ENCODE results near the gene MAD1L1.

The MAD1L1 gene

DNA sequence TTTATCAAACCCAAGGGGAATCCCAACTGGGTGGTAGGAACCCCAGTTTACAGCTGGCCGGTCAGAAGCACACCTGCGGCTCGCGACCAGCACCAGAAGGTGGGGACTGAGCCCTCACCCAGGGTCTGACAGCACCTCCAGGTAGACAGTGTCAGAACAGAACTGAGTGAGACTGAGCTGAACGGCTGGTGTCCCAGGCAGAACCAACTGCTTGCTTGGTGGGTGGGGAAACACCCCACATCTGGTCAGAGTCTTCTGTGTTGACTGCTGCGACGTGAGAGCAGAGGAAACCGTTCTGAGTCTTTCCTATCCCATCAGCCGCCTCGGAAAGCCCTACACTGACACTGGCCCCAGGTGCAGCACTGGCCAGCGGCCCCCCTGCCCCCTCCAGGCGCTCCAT lies 160.7 kb downstream of the MAD1L1 start:
- no peak overlapping the region for H3K4me3 ChIP-seq (ENCODE audit: control insufficient read depth, low read depth, low read length)
- DNase-seq (ENCODE audit: low read depth) = no peak
- TF ChIP-seq, protein P1, sequence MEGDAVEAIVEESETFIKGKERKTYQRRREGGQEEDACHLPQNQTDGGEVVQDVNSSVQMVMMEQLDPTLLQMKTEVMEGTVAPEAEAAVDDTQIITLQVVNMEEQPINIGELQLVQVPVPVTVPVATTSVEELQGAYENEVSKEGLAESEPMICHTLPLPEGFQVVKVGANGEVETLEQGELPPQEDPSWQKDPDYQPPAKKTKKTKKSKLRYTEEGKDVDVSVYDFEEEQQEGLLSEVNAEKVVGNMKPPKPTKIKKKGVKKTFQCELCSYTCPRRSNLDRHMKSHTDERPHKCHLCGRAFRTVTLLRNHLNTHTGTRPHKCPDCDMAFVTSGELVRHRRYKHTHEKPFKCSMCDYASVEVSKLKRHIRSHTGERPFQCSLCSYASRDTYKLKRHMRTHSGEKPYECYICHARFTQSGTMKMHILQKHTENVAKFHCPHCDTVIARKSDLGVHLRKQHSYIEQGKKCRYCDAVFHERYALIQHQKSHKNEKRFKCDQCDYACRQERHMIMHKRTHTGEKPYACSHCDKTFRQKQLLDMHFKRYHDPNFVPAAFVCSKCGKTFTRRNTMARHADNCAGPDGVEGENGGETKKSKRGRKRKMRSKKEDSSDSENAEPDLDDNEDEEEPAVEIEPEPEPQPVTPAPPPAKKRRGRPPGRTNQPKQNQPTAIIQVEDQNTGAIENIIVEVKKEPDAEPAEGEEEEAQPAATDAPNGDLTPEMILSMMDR (conservative IDR thresholded peaks at IDR 0.05; ENCODE audit: control insufficient read depth, insufficient read depth, low read depth, low read length) = no peak

DNA sequence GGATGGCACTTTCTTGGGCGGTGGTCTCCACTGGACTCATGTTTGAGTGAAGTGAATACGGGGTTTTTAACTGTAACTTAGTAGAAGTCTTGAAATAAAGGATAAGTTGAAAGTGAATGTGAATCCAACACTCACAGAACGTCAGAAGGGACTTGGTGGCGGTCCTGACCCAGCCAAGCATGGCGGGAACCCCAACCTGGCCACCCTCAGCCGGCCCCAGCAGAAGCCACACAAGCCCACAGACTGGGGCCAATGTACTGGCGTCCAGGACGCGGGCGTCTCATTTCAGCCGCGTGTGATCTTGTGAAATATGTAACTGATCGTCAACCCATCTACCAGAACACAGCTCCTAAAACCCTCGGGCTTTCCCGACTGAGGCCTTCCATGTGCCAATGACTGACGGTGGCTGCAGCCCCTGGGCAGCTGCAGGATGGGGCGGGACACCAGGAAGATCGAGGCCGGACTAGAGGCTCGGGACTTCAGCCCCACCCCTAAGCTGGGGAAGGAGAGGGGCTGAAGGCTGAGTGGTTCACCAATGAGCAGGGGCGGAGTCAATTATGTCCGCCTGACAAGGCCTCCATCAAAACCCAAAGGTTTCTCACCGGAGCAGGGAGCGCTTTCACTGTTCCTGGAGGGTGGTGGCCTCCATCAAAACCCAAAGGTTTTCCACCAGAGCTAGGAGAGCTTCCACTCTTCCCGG lies 161.5 kb downstream of the MAD1L1 start:
- no peak for DNase-seq (ENCODE audit: low read depth)
- TF ChIP-seq, protein P1 (conservative IDR thresholded peaks at IDR 0.05; ENCODE audit: control insufficient read depth, insufficient read depth, low read depth, low read length) = no peak
- no peak overlapping the region for H3K4me3 ChIP-seq (ENCODE audit: control insufficient read depth, low read depth, low read length)

DNA sequence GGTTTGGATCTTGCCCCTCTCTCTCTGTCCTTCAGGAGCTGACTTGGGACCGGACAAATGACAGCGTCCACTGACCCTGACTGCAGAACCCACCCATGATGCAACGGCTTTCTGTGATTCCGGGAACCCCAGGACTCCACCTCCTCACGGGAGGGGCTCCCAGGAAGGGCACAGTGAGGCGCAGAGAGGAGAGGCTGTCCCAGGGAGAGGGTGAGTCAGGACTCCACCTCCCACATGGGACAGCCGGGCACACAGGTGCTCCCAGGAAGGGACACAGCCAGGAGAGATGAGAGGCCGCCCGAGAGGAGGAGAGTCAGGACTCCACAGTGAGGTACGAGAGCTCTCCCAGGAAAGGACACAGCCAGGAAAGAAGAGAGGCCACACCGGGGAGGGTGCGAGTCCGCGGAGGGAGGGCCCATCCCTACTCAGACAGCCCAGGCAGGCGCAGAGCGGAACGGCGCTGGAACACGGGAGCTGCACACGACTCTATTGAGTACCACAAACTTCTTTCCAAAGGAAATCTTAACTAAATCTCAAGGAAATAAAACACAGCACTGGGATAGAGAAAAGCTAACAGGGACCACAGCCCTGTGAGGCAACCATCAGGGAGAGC lies 162.5 kb downstream of the MAD1L1 start:
- no peak overlapping the region for H3K4me3 ChIP-seq (ENCODE audit: control insufficient read depth, low read depth, low read length)
- TF ChIP-seq, protein P1 (conservative IDR thresholded peaks at IDR 0.05; ENCODE audit: control insufficient read depth, insufficient read depth, low read depth, low read length) = no peak
- no peak for DNase-seq (ENCODE audit: low read depth)

DNA sequence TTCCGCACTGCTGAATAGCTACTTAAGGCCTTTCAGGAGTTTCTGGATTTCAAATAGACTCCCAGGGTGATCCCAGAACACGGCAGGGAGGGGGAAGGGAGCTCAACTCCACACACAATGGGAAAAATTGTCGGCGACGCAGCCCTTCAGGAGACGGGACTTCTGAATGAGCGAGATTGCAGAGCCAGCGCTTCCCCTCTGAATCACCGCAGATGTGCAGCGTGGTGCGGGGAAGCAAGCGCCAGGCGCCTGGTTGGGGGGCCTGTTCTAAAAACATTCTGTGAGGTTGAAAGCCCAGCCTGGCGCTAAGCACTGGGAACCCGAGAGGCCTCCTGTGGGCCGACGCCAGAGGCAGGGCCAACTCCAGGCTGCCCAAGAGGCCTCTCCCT lies 163.3 kb downstream of the MAD1L1 start:
- TF ChIP-seq, protein P1 (conservative IDR thresholded peaks at IDR 0.05; ENCODE audit: control insufficient read depth, insufficient read depth, low read depth, low read length) = no peak
- H3K4me3 ChIP-seq (ENCODE audit: control insufficient read depth, low read depth, low read length) = no peak overlapping the region
- DNase-seq (ENCODE audit: low read depth) = no peak

DNA sequence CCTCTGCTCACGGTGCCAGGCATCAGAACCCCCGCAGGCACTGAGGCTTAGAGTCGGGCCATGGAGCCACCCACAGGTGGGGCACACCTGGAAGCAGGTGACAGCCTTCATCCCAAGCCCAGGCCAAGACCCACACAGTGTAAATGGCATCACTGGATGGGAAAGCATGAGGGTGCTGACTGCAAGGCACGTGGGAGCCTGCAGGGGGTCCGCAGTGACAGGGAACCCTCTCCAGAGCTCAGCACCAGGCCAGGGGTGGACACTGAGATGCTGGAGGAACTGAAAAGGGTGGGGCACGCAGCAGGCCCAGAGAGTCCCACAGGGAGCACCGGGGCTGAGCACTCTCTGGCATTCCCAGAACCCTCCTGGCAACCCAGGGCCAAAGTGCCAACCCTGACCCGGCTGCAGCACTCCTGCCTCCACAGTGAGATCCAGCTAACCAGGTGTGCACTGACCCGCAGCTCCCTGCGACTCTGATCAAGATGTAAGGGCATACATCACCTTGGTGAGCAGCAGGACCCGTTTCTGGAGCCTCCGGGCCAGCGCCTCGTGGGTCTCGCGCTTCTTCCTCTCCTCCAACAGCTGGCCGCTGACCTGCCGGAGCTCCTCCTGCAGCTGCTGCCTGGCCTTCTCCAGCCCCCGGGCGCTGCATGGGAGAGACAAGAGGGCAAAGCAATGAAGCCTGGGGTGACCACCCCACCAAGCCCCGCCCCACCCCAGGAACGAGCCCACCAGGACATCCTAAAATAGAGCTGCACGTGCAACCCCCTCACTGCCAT lies 163.9 kb downstream of the MAD1L1 start:
- TF ChIP-seq, protein P1 (conservative IDR thresholded peaks at IDR 0.05; ENCODE audit: control insufficient read depth, insufficient read depth, low read depth, low read length) = no peak
- no peak for DNase-seq (ENCODE audit: low read depth)
- H3K4me3 ChIP-seq (ENCODE audit: control insufficient read depth, low read depth, low read length) = no peak overlapping the region

DNA sequence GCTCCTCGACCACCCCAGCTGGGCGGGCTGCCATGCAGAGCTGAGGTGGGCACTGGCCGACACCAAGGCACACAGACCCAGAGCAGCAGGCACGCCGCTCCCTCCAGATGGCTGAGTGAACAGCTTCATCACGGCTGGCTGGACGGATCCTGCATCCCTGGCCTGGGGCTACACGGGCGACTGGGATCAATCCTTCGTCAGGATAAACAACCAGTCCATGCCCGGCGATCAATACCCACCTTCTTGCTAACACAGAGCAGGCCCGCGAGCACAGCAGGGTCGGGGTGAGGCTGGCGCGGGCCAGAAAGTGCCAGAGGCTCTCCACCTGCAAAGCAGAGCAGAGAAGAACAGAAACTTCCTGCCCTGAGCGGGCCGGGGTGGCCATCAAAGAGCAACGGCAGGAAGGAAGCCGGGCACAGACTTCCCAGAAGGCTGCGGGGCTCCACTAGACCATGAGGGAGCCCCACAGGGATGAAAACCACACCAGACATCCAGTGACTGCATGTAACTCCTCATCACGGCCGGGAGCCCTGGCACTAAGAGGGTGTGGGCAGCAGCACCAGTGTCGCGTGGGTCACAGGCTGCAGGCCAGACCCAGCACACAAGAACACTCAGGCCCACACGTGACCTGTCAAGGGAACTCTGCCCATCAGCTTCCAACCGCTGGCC lies 166.4 kb downstream of the MAD1L1 start:
- TF ChIP-seq, protein P1 (conservative IDR thresholded peaks at IDR 0.05; ENCODE audit: control insufficient read depth, insufficient read depth, low read depth, low read length) = no peak
- no peak overlapping the region for H3K4me3 ChIP-seq (ENCODE audit: control insufficient read depth, low read depth, low read length)
- no peak for DNase-seq (ENCODE audit: low read depth)

Data from fibroblast of mammary gland (primary cell).